Measurements from ENCODE around the gene TULP4.

TULP4 gene

GRCh38 chr6:158334534-158334933, 22.3 kb downstream of the TULP4 start:
- no peaks in the 10 kb centered on the region; the same call in 1 of the 2 replicates for H3K9me3 ChIP-seq (ENCODE audit: control insufficient read depth, insufficient read depth, low read depth, low read length)
- no peak overlapping the region for H3K4me3 ChIP-seq (ENCODE audit: low read depth, low read length)
- TF ChIP-seq ZNF510 (tag by site-specific recombination; IDR thresholded peaks at IDR 0.05; ENCODE audit: insufficient replicate concordance): no peak
- TF ChIP-seq ZNF530 (tag by site-specific recombination; IDR thresholded peaks at IDR 0.05; ENCODE audit: low read depth): no peak
- TF ChIP-seq ZNF404 (tag by site-specific recombination; IDR thresholded peaks at IDR 0.05): no peak
- TF ChIP-seq ZNF792 (tag by site-specific recombination; IDR thresholded peaks at IDR 0.05): no peak
- TF ChIP-seq ZNF571 (tag by site-specific recombination; IDR thresholded peaks at IDR 0.05): no peak
- no peak for TF ChIP-seq ZNF791 (tag by site-specific recombination; IDR thresholded peaks at IDR 0.05)
- no peak for TF ChIP-seq ZNF623 (tag by site-specific recombination; IDR thresholded peaks at IDR 0.05)
- TF ChIP-seq MYNN (tag by site-specific recombination; IDR thresholded peaks at IDR 0.05; ENCODE audit: borderline replicate concordance): no peak
- no peak for TF ChIP-seq TCF7L2 (IDR thresholded peaks at IDR 0.05; ENCODE audit: borderline replicate concordance, low read depth, low read length)
- no peak for TF ChIP-seq ZNF707 (tag by site-specific recombination; IDR thresholded peaks at IDR 0.05)
- no peak for TF ChIP-seq ZNF132 (tag by site-specific recombination; IDR thresholded peaks at IDR 0.05; ENCODE audit: borderline replicate concordance)
- TF ChIP-seq ZNF596 (tag by site-specific recombination; IDR thresholded peaks at IDR 0.05): no peak
- TF ChIP-seq SCRT1 (tag by site-specific recombination; IDR thresholded peaks at IDR 0.05; ENCODE audit: borderline replicate concordance): no peak
- TF ChIP-seq, protein P1, sequence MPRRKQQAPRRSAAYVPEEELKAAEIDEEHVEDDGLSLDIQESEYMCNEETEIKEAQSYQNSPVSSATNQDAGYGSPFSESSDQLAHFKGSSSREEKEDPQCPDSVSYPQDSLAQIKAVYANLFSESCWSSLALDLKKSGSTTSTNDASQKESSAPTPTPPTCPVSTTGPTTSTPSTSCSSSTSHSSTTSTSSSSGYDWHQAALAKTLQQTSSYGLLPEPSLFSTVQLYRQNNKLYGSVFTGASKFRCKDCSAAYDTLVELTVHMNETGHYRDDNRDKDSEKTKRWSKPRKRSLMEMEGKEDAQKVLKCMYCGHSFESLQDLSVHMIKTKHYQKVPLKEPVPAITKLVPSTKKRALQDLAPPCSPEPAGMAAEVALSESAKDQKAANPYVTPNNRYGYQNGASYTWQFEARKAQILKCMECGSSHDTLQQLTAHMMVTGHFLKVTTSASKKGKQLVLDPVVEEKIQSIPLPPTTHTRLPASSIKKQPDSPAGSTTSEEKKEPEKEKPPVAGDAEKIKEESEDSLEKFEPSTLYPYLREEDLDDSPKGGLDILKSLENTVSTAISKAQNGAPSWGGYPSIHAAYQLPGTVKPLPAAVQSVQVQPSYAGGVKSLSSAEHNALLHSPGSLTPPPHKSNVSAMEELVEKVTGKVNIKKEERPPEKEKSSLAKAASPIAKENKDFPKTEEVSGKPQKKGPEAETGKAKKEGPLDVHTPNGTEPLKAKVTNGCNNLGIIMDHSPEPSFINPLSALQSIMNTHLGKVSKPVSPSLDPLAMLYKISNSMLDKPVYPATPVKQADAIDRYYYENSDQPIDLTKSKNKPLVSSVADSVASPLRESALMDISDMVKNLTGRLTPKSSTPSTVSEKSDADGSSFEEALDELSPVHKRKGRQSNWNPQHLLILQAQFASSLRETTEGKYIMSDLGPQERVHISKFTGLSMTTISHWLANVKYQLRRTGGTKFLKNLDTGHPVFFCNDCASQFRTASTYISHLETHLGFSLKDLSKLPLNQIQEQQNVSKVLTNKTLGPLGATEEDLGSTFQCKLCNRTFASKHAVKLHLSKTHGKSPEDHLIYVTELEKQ (tag by site-specific recombination; IDR thresholded peaks at IDR 0.05; ENCODE audit: borderline replicate concordance): no peak
- ChIA-PET POLR2A (no interaction called here), CTCF (interaction anchor here (1.3 kb wide), 1 partner anchor 113 kb away, joined by 3 read pairs; no protein-coding TSS in a partner anchor)
- H3K36me3 ChIP-seq (ENCODE audit: control insufficient read depth in 2 of 2, insufficient read depth in 1 of 2, low read length in 2 of 2): peaks cover 0 to 9% of the 10 kb centered on the region in 2 experiments; a peak in 1 of 3 replicates
- H3K27ac ChIP-seq (ENCODE audit: extremely low read depth, low read depth, low read length): no peak overlapping the region
- no peaks in the 10 kb centered on the region for H3K4me1 ChIP-seq (ENCODE audit: control insufficient read depth, insufficient read depth, low read length)

- H3K4me3 ChIP-seq (ENCODE audit: low read depth, low read length): no peak overlapping the region
- peaks cover 0 to 7% of the 10 kb centered on the region in 2 experiments; a peak in 1 of 3 replicates for H3K36me3 ChIP-seq (ENCODE audit: control insufficient read depth in 2 of 2, insufficient read depth in 1 of 2, low read length in 2 of 2)
- H3K27ac ChIP-seq (ENCODE audit: extremely low read depth, low read depth, low read length): no peak overlapping the region
- H3K9me3 ChIP-seq (ENCODE audit: control insufficient read depth, insufficient read depth, low read depth, low read length): no peaks in the 10 kb centered on the region; the same call in 1 of the 2 replicates
- H3K4me1 ChIP-seq (ENCODE audit: control insufficient read depth, insufficient read depth, low read length): no peaks in the 10 kb centered on the region
- ChIA-PET CTCF (no interaction called here), POLR2A (no interaction called here)
- no peak for TF ChIP-seq RBAK (tag by site-specific recombination; IDR thresholded peaks at IDR 0.05)
- no peak for TF ChIP-seq ZNF341 (tag by site-specific recombination; IDR thresholded peaks at IDR 0.05; ENCODE audit: low read depth)
- TF ChIP-seq ZNF354C (tag by site-specific recombination; IDR thresholded peaks at IDR 0.05; ENCODE audit: borderline replicate concordance, low read depth): no peak
- no peak for TF ChIP-seq ZNF664 (tag by site-specific recombination; IDR thresholded peaks at IDR 0.05)
- no peak for TF ChIP-seq ZNF561 (tag by site-specific recombination; IDR thresholded peaks at IDR 0.05; ENCODE audit: borderline replicate concordance)
- TF ChIP-seq ZEB2 (tag by site-specific recombination; IDR thresholded peaks at IDR 0.05): no peak
- TF ChIP-seq KLF10 (tag by site-specific recombination; IDR thresholded peaks at IDR 0.05): no peak
- no peak for TF ChIP-seq KLF9 (tag by site-specific recombination; IDR thresholded peaks at IDR 0.05; ENCODE audit: low read depth)
- TF ChIP-seq SETDB1 (IDR thresholded peaks at IDR 0.05; ENCODE audit: insufficient read length, low read length): no peak
- no peak for TF ChIP-seq ZNF24 (tag by site-specific recombination; IDR thresholded peaks at IDR 0.05)
- no peak for TF ChIP-seq YY2 (tag by site-specific recombination; IDR thresholded peaks at IDR 0.05)
- no peak for TF ChIP-seq ZNF311 (tag by site-specific recombination; IDR thresholded peaks at IDR 0.05; ENCODE audit: borderline replicate concordance)
- no peak for TF ChIP-seq ZBTB1 (tag by site-specific recombination; IDR thresholded peaks at IDR 0.05)
- no peak for TF ChIP-seq ZNF175 (tag by site-specific recombination; IDR thresholded peaks at IDR 0.05)
- no peak for TF ChIP-seq ZNF529 (tag by site-specific recombination; IDR thresholded peaks at IDR 0.05; ENCODE audit: insufficient replicate concordance)
- no peak for TF ChIP-seq ZNF398 (tag by site-specific recombination; IDR thresholded peaks at IDR 0.05)
- TF ChIP-seq, protein P2, sequence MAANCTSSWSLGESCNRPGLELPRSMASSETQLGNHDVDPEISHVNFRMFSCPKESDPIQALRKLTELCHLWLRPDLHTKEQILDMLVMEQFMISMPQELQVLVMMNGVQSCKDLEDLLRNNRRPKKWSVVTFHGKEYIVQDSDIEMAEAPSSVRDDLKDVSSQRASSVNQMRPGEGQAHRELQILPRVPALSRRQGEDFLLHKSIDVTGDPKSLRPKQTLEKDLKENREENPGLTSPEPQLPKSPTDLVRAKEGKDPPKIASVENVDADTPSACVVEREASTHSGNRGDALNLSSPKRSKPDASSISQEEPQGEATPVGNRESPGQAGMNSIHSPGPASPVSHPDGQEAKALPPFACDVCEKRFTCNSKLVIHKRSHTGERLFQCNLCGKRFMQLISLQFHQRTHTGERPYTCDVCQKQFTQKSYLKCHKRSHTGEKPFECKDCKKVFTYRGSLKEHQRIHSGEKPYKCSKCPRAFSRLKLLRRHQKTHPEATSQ (tag by site-specific recombination; IDR thresholded peaks at IDR 0.05): no peak
Observed at GRCh38 chr6:158337332-158337731, 25.1 kb downstream of the TULP4 start.

Data from HEK293 (cell line).